ENCODE measurements around the gene BTBD16. TPM values are rescaled to one million over a fixed set of nuclear protein-coding genes. Genes with fewer than 3 reads are reported as not detected.

BTBD16 gene
- total and polyA plus RNA-seq, 2 donors (not counting 3 experiments of a cell fraction or from before 2014, with no cell fraction given), result 0.04 TPM; not detected in 1

- Histone ChIP-seq H3K27ac (ENCODE audit: insufficient read depth, low read depth, low read length) (peak overlapping the region; percentile 84), H3K9me3 (replicated peaks; ENCODE audit: control insufficient read depth, insufficient read depth, low read length) (no peaks in the 10 kb centered on the region), H2AFZ (ENCODE audit: low read depth, low read length) (peak overlapping the region; percentile 70), H3K9ac (replicated peaks; ENCODE audit: extremely low read depth, insufficient read depth, low read length) (peak overlapping the region; percentile 93), H3K4me3 (replicated peaks in 1 of 3; ENCODE audit: insufficient read depth in 1 of 3, low read depth in 1 of 3, low read length in 3 of 3) (peak overlapping the region; percentile 61 to 85 (median 77)), H3K27me3 (ENCODE audit: control insufficient read depth in 2 of 2, insufficient read depth in 2 of 2, low read length in 2 of 2) (no peaks in the 10 kb centered on the region), H3K4me2 (ENCODE audit: insufficient read depth, low read length) (peak overlapping the region; percentile 84), H3K36me3 (ENCODE audit: control insufficient read depth in 2 of 2, extremely low read depth in 1 of 2, insufficient read depth in 2 of 2, low read length in 2 of 2) (peaks cover 0 to 2% of the 10 kb centered on the region in 2 experiments), H3K79me2 (ENCODE audit: control insufficient read depth, insufficient read depth, low read length) (peaks cover 46% of the 10 kb centered on the region), H4K20me1 (replicated peaks; ENCODE audit: control insufficient read depth, extremely low read depth, insufficient read depth, low read length) (peaks cover 3% of the 10 kb centered on the region), H3K9me1 (replicated peaks; ENCODE audit: control insufficient read depth, extremely low read depth, insufficient read depth, low read length) (no peaks in the 10 kb centered on the region), H3K4me1 (ENCODE audit: control insufficient read depth, extremely low read depth, insufficient read depth, low read length) (peaks cover 15% of the 10 kb centered on the region)
- BruUV-seq (replicated peaks), result no TSS peak
- TF ChIP-seq FOS (IDR thresholded peaks at IDR 0.05; ENCODE audit: borderline replicate concordance, insufficient read depth, low read length) (no peak), POLR2AphosphoS5 (IDR thresholded peaks at IDR 0.05; ENCODE audit: insufficient read depth, low read depth, low read length) (peak; percentile 54)
- intact Hi-C loops (cut with micrococcal nuclease), result loop anchor here (1.0 to 10.0 kb wide), 7 partner anchors 65 to 490 kb away; no protein-coding TSS in a partner anchor
- CTCF ChIA-PET, result interaction anchor here (1.3 to 3.8 kb wide), 12 partner anchors 10 to 233 kb away, joined by 3 to 27 read pairs (median 7); no protein-coding TSS in a partner anchor
- dilution Hi-C loops (cut with MboI; ENCODE audit: extremely low pct_ligation_motif_present, low sequenced_read_pairs), result no loop called here
- DNase-seq (ENCODE audit: low read depth, low spot score), result peak; percentile 68
- FAIRE-seq, result no peak
- POLR2A ChIA-PET, result interaction anchor here (0.9 to 2.2 kb wide), 4 partner anchors 30 to 67 kb away, joined by 3 to 9 read pairs (median 6); no protein-coding TSS in a partner anchor
Measured at GRCh38 chr10:122374859-122375678, 104.0 kb downstream of the BTBD16 start.

DNA sequence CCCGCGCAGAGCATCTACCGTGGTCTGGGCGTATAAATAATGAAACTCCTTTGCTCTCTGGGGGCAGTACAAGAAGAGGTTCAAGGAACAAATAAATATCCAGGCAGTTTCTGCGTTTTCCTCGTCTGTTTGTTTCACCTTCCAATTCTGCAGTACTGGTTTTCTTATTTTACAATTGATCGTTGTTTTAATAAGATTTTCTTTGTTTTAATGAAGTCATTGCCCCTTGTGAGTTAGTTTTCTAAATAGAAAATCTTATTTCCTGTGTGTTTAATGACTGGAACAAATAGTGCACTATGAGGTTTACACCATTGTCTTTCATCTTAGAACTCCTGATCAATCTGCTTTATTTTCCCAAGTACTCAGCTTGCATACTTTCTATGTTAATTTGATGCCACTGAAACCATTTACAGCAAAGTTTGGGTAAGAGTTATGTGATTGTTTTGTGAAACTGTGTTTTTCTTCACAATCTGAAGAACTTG lies 104.6 kb downstream of the BTBD16 start:
- H3K27me3 ChIP-seq (ENCODE audit: control insufficient read depth in 2 of 2, insufficient read depth in 2 of 2, low read length in 2 of 2), result no peaks in the 10 kb centered on the region
- BruUV-seq (replicated peaks), result TSS peak; percentile 53
- intact Hi-C loops (cut with micrococcal nuclease), result loop anchor here (1.0 to 10.0 kb wide), 4 partner anchors 77 to 489 kb away; no protein-coding TSS in a partner anchor
- CTCF ChIA-PET, result interaction anchor here (2.9 to 3.8 kb wide), 2 partner anchors 59 to 190 kb away, joined by 14 to 19 read pairs; no protein-coding TSS in a partner anchor
- H3K79me2 ChIP-seq (ENCODE audit: control insufficient read depth, insufficient read depth, low read length), result peaks cover 52% of the 10 kb centered on the region
- peak overlapping the region; percentile 93 for H3K9ac ChIP-seq (replicated peaks; ENCODE audit: extremely low read depth, insufficient read depth, low read length)
- H3K9me3 ChIP-seq (replicated peaks; ENCODE audit: control insufficient read depth, insufficient read depth, low read length), result no peaks in the 10 kb centered on the region
- POLR2A ChIA-PET, result interaction anchor here (0.9 to 2.2 kb wide), 2 partner anchors 56 to 67 kb away, joined by 3 to 9 read pairs; no protein-coding TSS in a partner anchor
- TF ChIP-seq POLR2A (IDR thresholded peaks at IDR 0.05; ENCODE audit: low read depth, low read length), result no peak
- no peak for TF ChIP-seq POLR2AphosphoS5 (IDR thresholded peaks at IDR 0.05; ENCODE audit: insufficient read depth, low read depth, low read length)
- TF ChIP-seq EZH2 (IDR thresholded peaks at IDR 0.05; ENCODE audit: borderline replicate concordance, low read depth, low read length, severe bottlenecking), result no peak
- TF ChIP-seq, protein P1, sequence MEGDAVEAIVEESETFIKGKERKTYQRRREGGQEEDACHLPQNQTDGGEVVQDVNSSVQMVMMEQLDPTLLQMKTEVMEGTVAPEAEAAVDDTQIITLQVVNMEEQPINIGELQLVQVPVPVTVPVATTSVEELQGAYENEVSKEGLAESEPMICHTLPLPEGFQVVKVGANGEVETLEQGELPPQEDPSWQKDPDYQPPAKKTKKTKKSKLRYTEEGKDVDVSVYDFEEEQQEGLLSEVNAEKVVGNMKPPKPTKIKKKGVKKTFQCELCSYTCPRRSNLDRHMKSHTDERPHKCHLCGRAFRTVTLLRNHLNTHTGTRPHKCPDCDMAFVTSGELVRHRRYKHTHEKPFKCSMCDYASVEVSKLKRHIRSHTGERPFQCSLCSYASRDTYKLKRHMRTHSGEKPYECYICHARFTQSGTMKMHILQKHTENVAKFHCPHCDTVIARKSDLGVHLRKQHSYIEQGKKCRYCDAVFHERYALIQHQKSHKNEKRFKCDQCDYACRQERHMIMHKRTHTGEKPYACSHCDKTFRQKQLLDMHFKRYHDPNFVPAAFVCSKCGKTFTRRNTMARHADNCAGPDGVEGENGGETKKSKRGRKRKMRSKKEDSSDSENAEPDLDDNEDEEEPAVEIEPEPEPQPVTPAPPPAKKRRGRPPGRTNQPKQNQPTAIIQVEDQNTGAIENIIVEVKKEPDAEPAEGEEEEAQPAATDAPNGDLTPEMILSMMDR (IDR thresholded peaks at IDR 0.05; ENCODE audit: extremely low read depth in 1 of 2, insufficient read depth in 1 of 2, low read depth in 1 of 2, low read length in 2 of 2), result no peak
- TF ChIP-seq JUN (IDR thresholded peaks at IDR 0.05; ENCODE audit: borderline replicate concordance, insufficient read depth, insufficient read length, low read depth), result no peak
- no peak for TF ChIP-seq MYC (IDR thresholded peaks at IDR 0.05; ENCODE audit: low read depth, low read length)
- TF ChIP-seq MAX (IDR thresholded peaks at IDR 0.05; ENCODE audit: insufficient read depth, insufficient read length), result no peak
- no peak for TF ChIP-seq GATA2 (IDR thresholded peaks at IDR 0.05; ENCODE audit: insufficient read depth, insufficient read length, low read depth, low read length)
- no peaks in the 10 kb centered on the region for H3K9me1 ChIP-seq (replicated peaks; ENCODE audit: control insufficient read depth, extremely low read depth, insufficient read depth, low read length)
- peaks cover 3% of the 10 kb centered on the region for H4K20me1 ChIP-seq (replicated peaks; ENCODE audit: control insufficient read depth, extremely low read depth, insufficient read depth, low read length)
- dilution Hi-C loops (cut with MboI; ENCODE audit: extremely low pct_ligation_motif_present, low sequenced_read_pairs), result no loop called here
- FAIRE-seq (no peak), DNase-seq (ENCODE audit: low read depth, low spot score) (peak; percentile 57)
- peak overlapping the region; percentile 70 for H2AFZ ChIP-seq (ENCODE audit: low read depth, low read length)
- H3K4me3 ChIP-seq (replicated peaks in 1 of 3; ENCODE audit: insufficient read depth in 1 of 3, low read depth in 1 of 3, low read length in 3 of 3), result peak overlapping the region; percentile 61 to 85 (median 77)
- H3K36me3 ChIP-seq (ENCODE audit: control insufficient read depth in 2 of 2, extremely low read depth in 1 of 2, insufficient read depth in 2 of 2, low read length in 2 of 2), result peaks cover 0 to 2% of the 10 kb centered on the region in 2 experiments
- peak overlapping the region; percentile 84 for H3K27ac ChIP-seq (ENCODE audit: insufficient read depth, low read depth, low read length)
- peaks cover 15% of the 10 kb centered on the region for H3K4me1 ChIP-seq (ENCODE audit: control insufficient read depth, extremely low read depth, insufficient read depth, low read length)
- peak overlapping the region; percentile 84 for H3K4me2 ChIP-seq (ENCODE audit: insufficient read depth, low read length)
